Fibroblast of mammary gland (primary cell): ENCODE measurements around the gene KIF18A.

Experiments used
- DNase-seq: peaks from one replicate; pipeline ENCODE4 v3.0.0-alpha.2; 2010; ENCODE audit warnings: low read depth
- H3K4me3 ChIP-seq: 2 replicates; pipeline ENCODE4 v1.5.1; 2011; ENCODE audit warnings: low read depth, mild to moderate bottlenecking, low read length, moderate library complexity; ENCODE audit not compliant: control insufficient read depth
- CTCF ChIP-seq: conservative IDR thresholded peaks from 2 replicates; pipeline ENCODE4 v1.5.1; 2011; ENCODE audit warnings: low read depth, low read length, inconsistent platforms; ENCODE audit not compliant: control insufficient read depth, insufficient read depth

Gene KIF18A

GRCh38 chr11:28107750-28108618 lies at the start of gene KIF18A, which contains the start of gene METTL15:
Gene KIF18A (minus strand): TSS chr11:28108156. CDS start chr11:28097947, 10,209 bp downstream.
Gene METTL15 (plus strand): TSS chr11:28108388. CDS start chr11:28113335, 4,947 bp downstream.
- TF ChIP-seq CTCF, result no peak
- peak; percentile 98 for DNase-seq
- H3K4me3 ChIP-seq, result peak within 1 kb of the TSS; percentile 96

- H3K4me3 ChIP-seq, result no peak overlapping the region
- TF ChIP-seq CTCF, result no peak
- DNase-seq, result no peak
Measured at GRCh38 chr11:28153586-28153985, 45.6 kb upstream of the KIF18A start.

GRCh38 chr11:28152743-28153142 lies 44.8 kb upstream of the KIF18A start:
- DNase-seq, result no peak
- no peak overlapping the region for H3K4me3 ChIP-seq
- no peak for TF ChIP-seq CTCF

GRCh38 chr11:28146123-28146751 lies 38.3 kb upstream of the KIF18A start:
- H3K4me3 ChIP-seq, result no peak overlapping the region
- DNase-seq, result peak; percentile 92
- TF ChIP-seq CTCF, result no peak

GRCh38 chr11:28144808-28145207 lies 36.9 kb upstream of the KIF18A start:
- H3K4me3 ChIP-seq, result no peak overlapping the region
- DNase-seq, result peak; percentile 51
- TF ChIP-seq CTCF, result no peak

- TF ChIP-seq CTCF, result no peak
- no peak for DNase-seq
- no peak overlapping the region for H3K4me3 ChIP-seq
Measured at GRCh38 chr11:28142724-28143123, 34.8 kb upstream of the KIF18A start.
